GM18519 (cell line): ENCODE data around the gene RAPGEF5.

Experiments
- ATAC-seq: cut with Tn5 transposase; IDR thresholded peaks from one replicate; pipeline ENCODE4 v1.9.1; 2021; ENCODE audit warnings: mild to moderate bottlenecking, moderate library complexity; ENCODE audit not compliant: unreplicated experiment, low FRiP score

RAPGEF5 gene

GRCh38 chr7:22380333-22380732 lies 23.4 kb upstream of the RAPGEF5 start:
- ATAC-seq: no peak

- no peak for ATAC-seq
These were observed 21.4 kb upstream of the RAPGEF5 start for GRCh38 chr7:22378199-22378980.

DNA sequence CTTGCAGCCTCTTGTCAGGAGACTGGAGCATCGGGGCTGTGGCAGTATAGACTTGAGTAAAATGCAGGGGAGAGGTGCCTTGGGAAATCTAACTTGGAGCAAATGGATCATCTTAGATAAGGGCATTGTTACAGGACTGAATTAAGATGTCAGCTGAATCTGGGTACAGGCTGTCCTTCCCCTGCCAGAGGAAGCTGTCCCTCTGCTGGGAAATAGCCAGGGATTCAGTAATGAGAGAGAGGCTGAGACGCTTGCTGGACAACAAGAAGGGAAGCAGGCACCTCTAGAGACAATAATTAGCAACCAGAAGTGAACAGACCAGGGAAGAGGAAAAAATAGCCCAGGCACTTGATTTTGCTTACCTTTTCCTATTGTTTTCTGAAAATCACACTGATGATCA lies 20.7 kb upstream of the RAPGEF5 start:
- ATAC-seq: no peak

GRCh38 chr7:22375359-22376048 lies 18.6 kb upstream of the RAPGEF5 start:
- no peak for ATAC-seq

- ATAC-seq: no peak
These were observed 17.0 kb upstream of the RAPGEF5 start for GRCh38 chr7:22373911-22374310.

- ATAC-seq: no peak
These were observed 16.4 kb upstream of the RAPGEF5 start for GRCh38 chr7:22373388-22373787.

GRCh38 chr7:22372863-22373262 lies 15.9 kb upstream of the RAPGEF5 start:
- ATAC-seq: no peak

DNA sequence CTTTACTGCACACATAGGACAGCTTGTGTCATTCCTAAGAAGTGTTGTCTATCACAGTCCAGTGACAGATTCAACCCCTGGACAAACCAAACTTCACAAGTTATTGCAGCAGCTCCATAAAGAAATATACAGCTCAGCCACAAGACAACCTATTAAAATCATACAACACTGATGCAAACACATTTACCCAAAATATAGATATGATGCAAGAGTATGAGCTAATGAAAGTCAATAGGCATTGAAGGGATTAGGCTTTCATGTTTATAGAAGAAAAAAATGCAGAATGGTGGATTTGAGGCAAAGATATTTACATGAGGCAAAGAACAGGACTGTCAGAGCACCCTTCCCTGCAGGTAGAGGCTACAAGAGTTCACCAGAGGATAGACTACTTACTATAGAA lies 14.9 kb upstream of the RAPGEF5 start:
- no peak for ATAC-seq

DNA sequence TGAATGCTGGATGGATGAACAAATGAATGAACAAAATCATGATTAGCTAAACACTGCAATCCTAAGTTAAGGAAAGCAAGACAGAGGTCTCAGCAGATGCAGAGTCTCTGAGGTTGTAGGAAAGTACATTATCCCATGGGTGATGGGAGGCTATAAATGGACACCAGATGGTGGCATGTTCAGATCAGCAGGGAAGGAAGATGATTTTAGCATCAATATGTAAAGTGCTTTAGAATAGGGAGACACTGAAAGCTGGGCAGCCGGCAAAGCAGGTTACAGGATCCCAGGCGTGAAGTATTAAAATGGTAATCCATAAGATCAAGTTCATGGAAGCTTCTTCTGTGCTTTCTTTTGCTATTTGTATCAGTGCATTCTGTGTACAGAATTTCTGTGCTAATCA lies 7.9 kb upstream of the RAPGEF5 start:
- no peak for ATAC-seq

- ATAC-seq: no peak
These were observed 6.9 kb upstream of the RAPGEF5 start for GRCh38 chr7:22363756-22364422.

DNA sequence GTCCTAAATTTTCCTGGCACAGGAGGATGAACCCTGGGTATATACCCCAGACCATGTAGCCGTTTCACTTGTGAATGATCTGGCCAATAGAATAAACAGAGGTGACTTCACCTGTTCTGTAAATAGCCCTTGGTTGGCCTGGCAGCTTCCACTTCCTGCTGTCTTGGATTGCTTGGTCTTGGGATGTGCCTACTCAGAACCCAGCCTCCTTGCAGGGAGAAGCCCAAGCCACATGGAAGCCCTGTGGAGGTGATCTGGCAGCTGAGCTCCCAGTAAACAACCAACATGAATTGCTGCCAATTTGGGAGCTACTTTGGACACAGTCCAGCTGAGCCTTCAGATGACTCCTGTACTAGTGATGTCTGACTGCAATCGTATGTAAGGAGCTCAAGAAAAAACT lies 4.8 kb upstream of the RAPGEF5 start:
- ATAC-seq: no peak

DNA sequence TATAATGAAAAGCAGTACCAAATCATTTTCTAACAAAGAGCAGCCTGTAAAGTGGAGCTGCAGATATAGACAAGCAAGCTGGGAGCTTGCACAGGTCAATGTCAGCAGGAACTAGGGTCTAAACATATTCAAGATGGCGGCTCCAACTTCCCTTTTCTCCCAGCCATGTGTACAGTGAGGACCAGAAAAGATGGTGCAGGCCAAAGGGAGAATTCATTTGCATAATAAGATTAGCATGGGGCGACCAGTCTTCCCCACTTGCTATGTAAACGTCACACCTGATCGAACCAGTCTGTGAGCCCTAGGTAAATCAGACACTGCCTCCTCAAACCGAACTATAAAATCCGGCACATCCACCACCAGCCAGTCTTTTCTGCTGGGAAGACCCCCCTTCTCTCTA lies 4.4 kb upstream of the RAPGEF5 start:
- ATAC-seq: no peak

DNA sequence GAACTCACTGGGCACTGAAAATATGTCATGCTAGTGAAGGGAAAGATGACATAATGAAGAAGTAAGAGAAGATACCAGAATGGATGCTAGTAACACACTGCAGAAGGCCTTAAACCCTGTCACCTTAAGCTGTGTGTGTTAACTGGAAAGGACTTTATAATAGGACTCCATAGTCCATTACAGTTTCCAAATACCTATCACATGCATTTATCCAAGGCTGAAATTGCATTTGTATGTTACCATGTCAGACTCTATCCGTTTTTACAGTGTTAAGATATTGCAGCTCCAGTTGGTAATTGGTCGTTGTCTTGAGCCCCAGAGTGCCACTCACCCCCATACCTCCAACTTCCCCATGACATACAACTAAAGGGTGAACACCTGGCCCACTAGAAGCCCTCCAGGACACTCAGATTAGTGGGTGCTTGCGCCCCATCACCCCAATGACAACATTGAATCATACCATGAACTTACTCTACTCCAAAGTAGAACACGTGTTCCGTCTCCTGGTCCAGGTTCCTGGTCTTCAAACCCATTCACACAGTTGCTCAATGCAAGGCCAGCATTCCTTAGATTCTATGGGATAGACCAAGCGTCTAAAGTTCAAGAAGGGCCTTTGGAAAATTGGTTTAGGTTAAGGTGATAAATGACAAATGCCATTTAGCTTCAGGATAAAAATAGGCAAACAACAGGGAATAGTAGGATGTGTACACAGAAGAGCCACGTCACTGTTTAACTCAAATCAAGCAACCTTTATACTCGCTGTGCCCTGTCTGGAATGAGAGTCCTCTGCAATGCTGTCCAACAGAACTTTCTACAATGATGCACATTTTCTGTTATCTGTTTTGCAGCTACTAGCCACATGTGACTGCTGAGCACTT lies 2.1 kb upstream of the RAPGEF5 start:
- ATAC-seq: no peak

DNA sequence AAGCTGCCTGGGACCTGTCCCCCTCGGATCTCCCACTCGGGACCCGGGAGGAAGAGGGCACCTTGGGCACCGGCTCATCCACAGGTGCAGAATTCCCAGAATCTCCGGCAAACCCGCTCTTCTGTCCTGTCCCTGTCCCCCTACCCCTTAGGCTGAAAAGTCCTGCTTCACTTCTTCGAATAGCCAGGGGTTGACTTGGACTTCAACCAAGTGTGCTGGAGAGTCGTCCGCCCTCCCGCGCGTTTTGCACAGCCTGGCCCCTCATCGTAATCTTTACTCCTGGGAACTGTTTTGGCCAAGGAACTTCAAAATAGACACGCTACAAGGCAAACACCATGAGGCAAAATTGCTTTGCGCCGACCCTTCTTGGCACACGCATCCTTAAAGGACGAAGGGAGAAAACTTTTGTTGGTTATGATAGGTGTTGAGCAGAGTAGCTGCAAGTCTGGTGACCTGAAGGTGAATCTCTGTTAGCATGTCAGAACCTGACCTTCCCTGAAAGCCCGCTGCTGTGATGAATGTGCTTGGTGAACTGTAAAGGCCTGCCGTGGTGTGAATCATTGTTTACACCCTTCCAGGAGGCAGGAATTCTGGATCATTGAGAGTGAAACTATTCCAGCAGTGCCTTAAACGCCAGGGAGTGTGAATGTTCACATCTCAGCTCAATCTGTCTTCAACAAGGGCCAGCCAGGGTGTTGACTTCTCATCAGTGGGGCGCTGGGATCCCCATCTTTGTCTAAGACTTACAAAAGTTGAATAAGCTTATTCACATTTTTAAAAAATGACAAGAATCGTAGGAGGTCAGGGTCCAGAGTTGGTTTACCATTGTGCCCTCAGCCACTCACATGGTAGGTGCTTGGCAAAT lies 589 bp upstream of the RAPGEF5 start:
- no peak for ATAC-seq

GRCh38 chr7:22356010-22356691 lies 803 bp downstream of the RAPGEF5 start:
- ATAC-seq: no peak

DNA sequence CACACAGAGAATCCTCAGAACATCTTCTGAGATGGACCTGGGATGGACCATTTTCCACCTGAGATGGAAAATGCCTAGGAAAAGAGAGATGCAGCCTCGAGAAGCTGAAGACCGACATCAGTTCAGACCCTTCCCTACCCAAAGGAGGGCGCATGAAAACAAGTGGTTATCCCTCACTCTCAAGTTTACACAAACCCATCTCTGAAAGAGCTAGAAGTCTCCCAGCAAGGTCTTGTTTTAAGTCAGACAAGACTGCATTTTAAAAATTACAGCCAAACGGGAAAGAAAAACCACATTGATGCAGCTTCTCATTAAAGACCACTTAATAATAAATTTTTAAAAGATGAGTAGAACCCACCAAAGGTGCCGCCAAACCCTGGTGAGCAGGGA lies 1.3 kb downstream of the RAPGEF5 start:
- ATAC-seq: no peak

DNA sequence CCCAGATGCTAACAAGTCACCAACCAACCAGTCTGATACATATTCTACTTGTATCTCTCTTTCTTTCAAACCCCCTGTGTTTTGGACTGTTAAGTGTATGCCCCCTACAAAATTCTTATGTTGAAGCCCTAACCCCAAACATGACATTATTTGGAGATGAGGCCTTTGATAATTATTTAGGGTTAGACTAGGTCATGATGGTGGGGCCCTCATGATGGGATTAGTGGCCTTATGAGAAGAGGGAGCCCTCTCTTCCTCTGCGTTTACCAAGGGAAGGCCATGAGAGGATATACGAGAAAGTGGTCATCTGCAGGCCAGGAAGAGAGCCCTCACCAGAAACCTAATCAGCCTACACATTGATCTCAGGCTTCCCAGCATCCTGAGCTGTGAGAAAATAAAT lies 2.5 kb downstream of the RAPGEF5 start:
- no peak for ATAC-seq

DNA sequence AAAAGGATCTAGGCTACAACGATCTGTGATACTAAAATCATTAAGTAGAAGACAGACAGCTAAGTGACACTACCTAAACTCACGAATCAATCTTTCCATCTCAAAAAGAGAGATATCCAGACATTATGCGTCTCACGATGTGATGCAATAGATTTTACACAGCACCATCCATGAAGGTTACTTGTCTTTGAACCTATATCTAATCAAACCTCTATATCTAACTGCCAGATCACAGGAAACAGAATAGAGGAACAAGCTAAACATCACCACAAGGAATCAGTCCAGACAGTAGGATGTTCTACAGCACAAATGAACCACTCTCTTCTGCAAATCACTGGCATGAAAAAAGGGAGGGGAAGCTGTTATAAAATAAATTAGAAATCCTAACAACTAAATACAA lies 4.1 kb downstream of the RAPGEF5 start:
- ATAC-seq: no peak

DNA sequence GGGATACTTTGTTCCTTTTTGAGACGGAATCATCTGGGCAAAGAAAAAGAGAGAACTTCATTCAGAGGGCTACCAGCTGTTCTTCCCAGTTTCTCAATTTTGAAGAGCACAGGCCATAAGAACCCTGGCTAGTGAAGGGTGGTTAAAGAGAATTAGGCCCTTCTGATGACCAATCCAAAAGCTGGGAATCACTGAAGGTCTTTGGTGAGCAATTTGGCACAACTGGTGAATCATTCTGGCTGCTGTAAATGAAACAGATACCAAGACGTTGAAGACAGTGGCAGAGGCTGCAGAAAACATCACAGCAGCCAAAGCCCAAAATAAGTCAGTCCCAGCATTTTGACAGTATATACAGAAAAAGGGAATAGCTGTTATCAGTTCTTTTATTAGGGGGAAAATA lies 5.1 kb downstream of the RAPGEF5 start:
- ATAC-seq: no peak
